ENCODE data around the gene HUNK. TPM values are rescaled to one million over a fixed set of nuclear protein-coding genes. Genes with fewer than 3 reads are reported as not detected.

The HUNK gene
- total RNA-seq, 2 experiments from 2014 or later: not detected

DNA sequence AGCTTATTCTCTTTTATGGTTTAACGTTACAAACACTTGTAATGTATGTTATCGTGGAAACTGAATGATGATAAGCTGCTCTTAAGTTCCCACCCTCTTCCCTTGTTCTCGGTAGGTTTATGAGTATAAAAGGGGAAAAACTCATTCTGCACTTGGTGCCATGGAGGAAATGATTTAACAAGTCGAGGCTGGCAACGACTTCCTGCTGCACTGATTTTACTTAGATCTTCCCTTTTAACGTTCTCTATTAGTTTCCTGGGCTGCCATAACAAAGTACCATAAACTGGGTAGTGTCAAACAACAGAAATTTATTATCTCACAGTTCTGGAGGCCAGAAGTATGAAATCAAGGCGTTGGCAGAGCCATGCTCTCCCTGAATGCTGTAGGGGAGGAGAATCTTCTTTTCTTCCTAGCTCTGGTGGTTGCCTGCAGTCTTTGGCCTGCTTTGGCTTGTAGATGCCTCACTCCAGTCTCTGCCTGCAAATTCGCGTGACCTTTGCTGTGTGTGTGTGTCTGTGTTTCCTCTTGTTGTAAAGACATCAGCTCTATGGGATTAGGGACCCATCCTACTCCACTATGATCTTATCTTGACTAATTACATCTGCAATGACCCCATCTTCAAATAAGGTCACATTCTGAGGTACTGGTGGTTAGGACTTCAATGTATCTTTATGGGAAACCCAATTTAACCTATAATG lies 26.3 kb downstream of the HUNK start:
- Mint-ChIP-seq H3K4me1 (ENCODE audit: low read depth) (peaks cover 9% of the 10 kb centered on the region), H3K9me3 (no peaks in the 10 kb centered on the region), H3K36me3 (ENCODE audit: low read depth) (no peaks in the 10 kb centered on the region), H3K27ac (no peak overlapping the region), H3K4me3 (no peak overlapping the region), H3K27me3 (no peaks in the 10 kb centered on the region)
- H3K27ac ChIP-seq (ENCODE audit: low read depth in 1 of 2, low read length in 2 of 2): no peak overlapping the region
- CTCF ChIA-PET: interaction anchor here (0.5 kb wide), 1 partner anchor 41 kb away, joined by 3 read pairs; no protein-coding TSS in a partner anchor
- TF ChIP-seq, protein P1, sequence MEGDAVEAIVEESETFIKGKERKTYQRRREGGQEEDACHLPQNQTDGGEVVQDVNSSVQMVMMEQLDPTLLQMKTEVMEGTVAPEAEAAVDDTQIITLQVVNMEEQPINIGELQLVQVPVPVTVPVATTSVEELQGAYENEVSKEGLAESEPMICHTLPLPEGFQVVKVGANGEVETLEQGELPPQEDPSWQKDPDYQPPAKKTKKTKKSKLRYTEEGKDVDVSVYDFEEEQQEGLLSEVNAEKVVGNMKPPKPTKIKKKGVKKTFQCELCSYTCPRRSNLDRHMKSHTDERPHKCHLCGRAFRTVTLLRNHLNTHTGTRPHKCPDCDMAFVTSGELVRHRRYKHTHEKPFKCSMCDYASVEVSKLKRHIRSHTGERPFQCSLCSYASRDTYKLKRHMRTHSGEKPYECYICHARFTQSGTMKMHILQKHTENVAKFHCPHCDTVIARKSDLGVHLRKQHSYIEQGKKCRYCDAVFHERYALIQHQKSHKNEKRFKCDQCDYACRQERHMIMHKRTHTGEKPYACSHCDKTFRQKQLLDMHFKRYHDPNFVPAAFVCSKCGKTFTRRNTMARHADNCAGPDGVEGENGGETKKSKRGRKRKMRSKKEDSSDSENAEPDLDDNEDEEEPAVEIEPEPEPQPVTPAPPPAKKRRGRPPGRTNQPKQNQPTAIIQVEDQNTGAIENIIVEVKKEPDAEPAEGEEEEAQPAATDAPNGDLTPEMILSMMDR (IDR thresholded peaks at IDR 0.05): no peak
- H3K9me3 ChIP-seq (ENCODE audit: control insufficient read depth in 1 of 2, insufficient read depth in 1 of 2, low read length in 2 of 2): no peaks in the 10 kb centered on the region
- H3K36me3 ChIP-seq (ENCODE audit: insufficient read depth, low read length): no peaks in the 10 kb centered on the region
- POLR2A ChIA-PET: no interaction called here
- DNase-seq (no peak), ATAC-seq (ENCODE audit: poor library complexity) (no peak)
- intact Hi-C loops (cut with DNase I, micrococcal nuclease): no loop called here
- no peak overlapping the region for H3K4me3 ChIP-seq (ENCODE audit: low read length)
- H3K27me3 ChIP-seq (ENCODE audit: control insufficient read depth in 1 of 2, insufficient read depth in 2 of 2, low read length in 2 of 2): peaks cover 0 to 7% of the 10 kb centered on the region in 2 experiments
- H3K4me1 ChIP-seq (ENCODE audit: insufficient read depth, low read length): no peaks in the 10 kb centered on the region

DNA sequence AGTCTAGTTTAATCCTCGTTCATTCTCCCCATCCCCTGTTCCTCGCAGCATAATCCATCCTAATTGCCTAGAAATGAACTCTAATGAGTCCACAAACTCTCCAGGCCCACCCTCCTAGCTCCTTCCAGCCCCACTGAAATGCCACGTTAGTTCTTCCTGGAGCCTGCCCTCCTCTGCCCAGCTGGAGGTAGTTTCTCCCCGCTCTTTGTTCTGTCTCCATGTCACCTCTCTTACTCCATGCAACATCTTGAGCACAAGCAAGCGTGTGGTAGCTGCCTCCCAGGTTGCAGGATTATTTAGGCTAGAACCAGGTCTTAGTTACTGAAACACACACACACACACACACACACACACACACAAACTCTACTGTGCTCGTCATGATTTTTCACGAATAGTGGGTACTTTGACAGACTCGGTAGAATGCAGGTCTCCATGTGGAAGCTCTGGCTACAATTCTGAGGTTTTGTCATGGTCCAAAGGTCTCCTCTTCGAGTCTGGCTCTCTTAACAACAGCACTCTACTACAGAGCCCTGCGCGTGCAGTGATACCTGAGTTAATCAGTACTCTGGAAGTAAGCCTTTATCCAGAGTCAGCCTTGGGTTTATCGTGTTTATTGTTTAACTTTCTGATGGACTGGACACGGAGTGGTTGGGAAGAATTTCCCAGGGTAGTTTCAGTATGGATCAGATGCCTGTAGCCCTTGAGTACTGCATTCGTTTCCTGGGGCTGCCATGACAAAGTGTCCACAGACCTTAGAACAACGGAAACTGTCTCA lies 27.5 kb downstream of the HUNK start:
- Mint-ChIP-seq H3K4me1 (ENCODE audit: low read depth) (peaks cover 9% of the 10 kb centered on the region), H3K9me3 (no peaks in the 10 kb centered on the region), H3K27ac (no peak overlapping the region), H3K36me3 (ENCODE audit: low read depth) (no peaks in the 10 kb centered on the region), H3K4me3 (no peak overlapping the region), H3K27me3 (peaks cover 8% of the 10 kb centered on the region)
- Histone ChIP-seq H3K27me3 (ENCODE audit: control insufficient read depth in 1 of 2, insufficient read depth in 2 of 2, low read length in 2 of 2) (peaks cover 0 to 5% of the 10 kb centered on the region in 2 experiments), H3K4me1 (ENCODE audit: insufficient read depth, low read length) (no peaks in the 10 kb centered on the region), H3K27ac (ENCODE audit: low read depth in 1 of 2, low read length in 2 of 2) (no peak overlapping the region), H3K36me3 (ENCODE audit: insufficient read depth, low read length) (no peaks in the 10 kb centered on the region), H3K4me3 (ENCODE audit: low read length) (no peak overlapping the region), H3K9me3 (ENCODE audit: control insufficient read depth in 1 of 2, insufficient read depth in 1 of 2, low read length in 2 of 2) (no peaks in the 10 kb centered on the region)
- DNase-seq (no peak), ATAC-seq (ENCODE audit: poor library complexity) (no peak)
- intact Hi-C loops (cut with DNase I, micrococcal nuclease): no loop called here
- TF ChIP-seq, protein P1 (IDR thresholded peaks at IDR 0.05): no peak
- ChIA-PET POLR2A (no interaction called here), CTCF (no interaction called here)

DNA sequence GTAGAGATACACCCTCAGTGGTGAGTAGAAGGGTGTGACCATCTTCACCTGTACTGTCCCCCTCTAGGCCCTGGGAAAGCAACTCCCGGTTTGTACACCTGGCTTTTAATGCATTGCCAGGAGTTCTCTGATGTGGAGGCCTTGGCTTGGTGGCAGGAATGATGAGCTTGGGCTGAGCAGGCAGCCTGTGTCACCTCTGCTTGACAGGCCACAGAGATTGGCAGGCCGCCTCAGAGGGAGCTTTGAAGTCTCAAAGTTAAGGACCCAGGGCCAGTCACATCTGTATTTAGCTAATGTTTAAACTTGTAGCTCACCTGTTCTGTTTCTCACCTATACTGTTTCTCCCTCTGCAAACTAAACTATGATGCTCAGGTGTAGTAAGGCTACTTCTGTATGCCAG lies 28.5 kb downstream of the HUNK start:
- no peaks in the 10 kb centered on the region for H3K9me3 Mint-ChIP-seq
- peaks cover 18% of the 10 kb centered on the region for H3K27me3 Mint-ChIP-seq
- no peaks in the 10 kb centered on the region for H3K36me3 Mint-ChIP-seq (ENCODE audit: low read depth)
- H3K27me3 ChIP-seq (ENCODE audit: control insufficient read depth in 1 of 2, insufficient read depth in 2 of 2, low read length in 2 of 2): peaks cover 0 to 8% of the 10 kb centered on the region in 2 experiments
- no peaks in the 10 kb centered on the region for H3K4me1 ChIP-seq (ENCODE audit: insufficient read depth, low read length)
- H3K27ac Mint-ChIP-seq: no peak overlapping the region
- no peaks in the 10 kb centered on the region for H3K36me3 ChIP-seq (ENCODE audit: insufficient read depth, low read length)
- intact Hi-C loops (cut with DNase I, micrococcal nuclease): no loop called here
- no peak overlapping the region for H3K27ac ChIP-seq (ENCODE audit: low read depth in 1 of 2, low read length in 2 of 2)
- H3K4me1 Mint-ChIP-seq (ENCODE audit: low read depth): peaks cover 9% of the 10 kb centered on the region
- no peaks in the 10 kb centered on the region for H3K9me3 ChIP-seq (ENCODE audit: control insufficient read depth in 1 of 2, insufficient read depth in 1 of 2, low read length in 2 of 2)
- ATAC-seq (ENCODE audit: poor library complexity) (no peak), DNase-seq (no peak)
- ChIA-PET POLR2A (no interaction called here), CTCF (no interaction called here)
- no peak overlapping the region for H3K4me3 ChIP-seq (ENCODE audit: low read length)
- no peak overlapping the region for H3K4me3 Mint-ChIP-seq
- TF ChIP-seq, protein P1 (IDR thresholded peaks at IDR 0.05): no peak

All from CD4-positive, alpha-beta T cell (primary cell).